ENCODE data around the gene C10orf90.

GRCh38 chr10:126417220-126417825 is 253.2 kb downstream of the C10orf90 start:
- TF ChIP-seq SUZ12 (IDR thresholded peaks at IDR 0.05): no peak
- no peak for TF ChIP-seq TARDBP (IDR thresholded peaks at IDR 0.05)
- TF ChIP-seq FOXM1 (IDR thresholded peaks at IDR 0.05; ENCODE audit: borderline replicate concordance): no peak
- no peak for TF ChIP-seq PKNOX1 (IDR thresholded peaks at IDR 0.05)
- TF ChIP-seq ELF4 (IDR thresholded peaks at IDR 0.05): no peak

All from HEK293T (cell line).